ENCODE results near the gene SOD3. TPM values are rescaled to one million over a fixed set of nuclear protein-coding genes. Genes with fewer than 3 reads are reported as not detected.

SOD3 gene
- total and polyA plus RNA-seq, 2 of the 4 experiments (the other 2 are of a cell fraction), result 0.36 to 5.8 TPM

DNA sequence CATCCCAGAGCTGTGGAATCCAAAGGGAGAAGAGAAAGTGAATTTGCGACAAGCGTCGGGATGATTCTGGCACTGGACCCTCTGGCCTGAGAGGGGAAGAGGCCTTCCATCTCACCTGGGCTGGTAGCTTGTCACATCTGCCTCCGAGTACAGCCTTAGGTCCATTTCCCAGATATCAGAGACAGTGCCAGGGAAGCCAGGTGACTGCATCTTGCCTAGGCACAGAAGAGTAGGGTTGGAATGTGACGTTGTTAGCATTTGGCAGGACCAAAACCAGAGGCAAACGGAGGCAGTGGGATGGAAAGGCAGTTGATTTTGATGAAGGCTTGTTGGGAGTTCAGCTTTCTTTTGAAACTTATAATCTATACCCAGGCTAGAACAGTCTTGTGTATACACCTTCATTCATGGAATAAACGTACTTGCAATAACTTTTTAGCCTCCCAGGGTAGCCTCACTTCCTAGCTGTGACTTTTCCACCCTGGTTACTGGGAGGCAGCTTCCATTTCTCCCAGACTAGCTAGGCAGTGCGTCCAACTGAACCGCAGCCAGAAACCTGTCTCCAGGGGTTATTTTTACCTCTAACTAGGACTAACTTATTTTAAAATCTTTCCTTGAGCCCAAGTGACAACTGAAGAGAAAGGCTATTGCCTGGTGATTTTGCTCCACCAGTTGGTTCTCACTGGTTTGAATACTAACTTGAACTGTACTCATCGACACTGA is 5.9 kb downstream of the SOD3 start (continued):
- TF ChIP-seq, protein P1, sequence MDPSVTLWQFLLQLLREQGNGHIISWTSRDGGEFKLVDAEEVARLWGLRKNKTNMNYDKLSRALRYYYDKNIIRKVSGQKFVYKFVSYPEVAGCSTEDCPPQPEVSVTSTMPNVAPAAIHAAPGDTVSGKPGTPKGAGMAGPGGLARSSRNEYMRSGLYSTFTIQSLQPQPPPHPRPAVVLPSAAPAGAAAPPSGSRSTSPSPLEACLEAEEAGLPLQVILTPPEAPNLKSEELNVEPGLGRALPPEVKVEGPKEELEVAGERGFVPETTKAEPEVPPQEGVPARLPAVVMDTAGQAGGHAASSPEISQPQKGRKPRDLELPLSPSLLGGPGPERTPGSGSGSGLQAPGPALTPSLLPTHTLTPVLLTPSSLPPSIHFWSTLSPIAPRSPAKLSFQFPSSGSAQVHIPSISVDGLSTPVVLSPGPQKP (IDR thresholded peaks at IDR 0.05; ENCODE audit: borderline replicate concordance, low read depth, low read length), result no peak

DNA sequence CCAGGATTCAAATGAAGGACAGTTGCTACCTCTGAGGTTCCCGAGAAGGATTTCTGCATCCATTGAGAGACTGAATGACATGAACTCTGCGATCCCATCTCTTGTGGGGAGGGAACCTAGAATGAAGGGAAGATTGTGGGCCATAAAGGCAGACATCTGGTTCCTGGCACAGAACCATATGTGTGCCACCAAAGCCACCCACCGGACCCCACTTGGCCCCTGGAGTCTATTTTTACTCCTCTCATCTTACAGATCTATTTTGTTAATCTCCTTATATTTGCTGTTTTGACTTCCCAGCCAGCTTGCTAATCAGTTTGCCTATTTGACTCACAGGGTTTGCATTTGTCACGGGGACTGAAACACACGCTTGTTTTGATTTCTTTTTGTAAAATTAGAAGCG is 7.3 kb downstream of the SOD3 start:
- Histone ChIP-seq H3K23ac (ENCODE audit: low read depth, low read length) (no peak overlapping the region), H4K8ac (ENCODE audit: low read depth in 2 of 2, low read length in 2 of 2) (no peak overlapping the region), H4K91ac (ENCODE audit: insufficient read depth, low read depth, low read length) (no peak overlapping the region), H3K9ac (ENCODE audit: low read depth, low read length) (no peak overlapping the region), H3K4me2 (ENCODE audit: low read depth, low read length) (no peak overlapping the region), H3K79me1 (ENCODE audit: low read depth in 1 of 2, low read length in 2 of 2) (no peaks in the 10 kb centered on the region), H2BK20ac (ENCODE audit: low read depth, low read length) (no peak overlapping the region), H2AK5ac (ENCODE audit: low read depth, low read length) (no peak overlapping the region), H3K14ac (replicated peaks; ENCODE audit: low read depth, low read length) (no peak overlapping the region), H3K27ac (ENCODE audit: insufficient read depth, low read length) (no peak overlapping the region), H3K18ac (ENCODE audit: low read depth, low read length) (no peak overlapping the region), H4K20me1 (ENCODE audit: insufficient read depth, low read length) (no peaks in the 10 kb centered on the region), H3K4ac (ENCODE audit: low read depth, low read length) (no peak overlapping the region), H2AK9ac (replicated peaks; ENCODE audit: low read depth, low read length, poor library complexity) (no peak overlapping the region), H3K9me3 (ENCODE audit: control insufficient read depth, insufficient read depth, low read length) (no peaks in the 10 kb centered on the region), H2BK15ac (ENCODE audit: low read depth, low read length) (no peak overlapping the region), H3K4me1 (ENCODE audit: control insufficient read depth, insufficient read depth, low read length) (peaks cover 2% of the 10 kb centered on the region; the same call in 1 of the 2 replicates), H4K5ac (ENCODE audit: low read depth, low read length) (no peak overlapping the region), H3K36me3 (ENCODE audit: control insufficient read depth, insufficient read depth, low read length) (no peaks in the 10 kb centered on the region; the same call in 1 of the 2 replicates), H2AFZ (replicated peaks; ENCODE audit: low read length, poor library complexity) (no peak overlapping the region), H3K9me1 (ENCODE audit: insufficient read depth, low read length) (peaks cover 4% of the 10 kb centered on the region; the same call in 1 of the 2 replicates), H3K27me3 (ENCODE audit: control insufficient read depth, insufficient read depth, low read length) (no peaks in the 10 kb centered on the region; the same call in 1 of the 2 replicates), H3K56ac (ENCODE audit: extremely low read depth, insufficient read depth, low read length) (no peak overlapping the region), H3K4me3 (ENCODE audit: insufficient read depth, low read depth, low read length) (no peak overlapping the region), H2BK120ac (ENCODE audit: low read depth, low read length) (no peak overlapping the region; the same call in 1 of the 2 replicates), H2BK5ac (ENCODE audit: low read depth, low read length, poor library complexity, severe bottlenecking) (no peak overlapping the region)
- in situ Hi-C loops (cut with MboI; ENCODE audit: low sequenced_read_pairs) (no loop called here), intact Hi-C loops (cut with micrococcal nuclease) (no loop called here), dilution Hi-C loops (cut with HindIII; ENCODE audit: low sequenced_read_pairs, unreplicated experiment) (no loop called here)
- ATAC-seq (ENCODE audit: low read depth) (no peak), DNase-seq (no peak)
- no CpG with 5 or more reads among the region's 6 CpGs for WGBS, 2 experiments (ENCODE audit: extremely low coverage in 2 of 2, insufficient read length in 1 of 2)
- no TSS peak for BruUV-seq (replicated peaks)
- POLR2A ChIA-PET (ENCODE audit: unreplicated experiment), result no interaction called here
- CTCF ChIA-PET, result interaction anchor here (0.6 to 1.2 kb wide), 2 partner anchors 10 to 67 kb away, joined by 3 read pairs; no protein-coding TSS in a partner anchor
- TF ChIP-seq POLR2A (IDR thresholded peaks at IDR 0.05; ENCODE audit: low read depth, low read length) (no peak), USF2 (IDR thresholded peaks at IDR 0.05; ENCODE audit: low read depth, low read length) (no peak), MAFK (IDR thresholded peaks at IDR 0.05; ENCODE audit: low read depth, low read length) (no peak), CEBPB (IDR thresholded peaks at IDR 0.05; ENCODE audit: low read depth, low read length) (no peak), RCOR1 (IDR thresholded peaks at IDR 0.05; ENCODE audit: insufficient replicate concordance, low read length) (no peak), MXI1 (IDR thresholded peaks at IDR 0.05; ENCODE audit: borderline replicate concordance, low read depth, low read length) (no peak), SMC3 (IDR thresholded peaks at IDR 0.05; ENCODE audit: low read depth, low read length) (no peak), CHD1 (IDR thresholded peaks at IDR 0.05; ENCODE audit: low read depth, low read length) (no peak), MAZ (IDR thresholded peaks at IDR 0.05; ENCODE audit: borderline replicate concordance, low read depth, low read length) (no peak), FOS (IDR thresholded peaks at IDR 0.05; ENCODE audit: low read depth, low read length) (no peak), RFX5 (IDR thresholded peaks at IDR 0.05; ENCODE audit: low read depth, low read length) (no peak), NFE2L2 (IDR thresholded peaks at IDR 0.05; ENCODE audit: low read depth, low read length) (no peak), BHLHE40 (IDR thresholded peaks at IDR 0.05; ENCODE audit: low read depth, low read length) (no peak)
- TF ChIP-seq, protein P1 (IDR thresholded peaks at IDR 0.05; ENCODE audit: borderline replicate concordance, low read depth, low read length), result no peak
